ENCODE results near the gene JAM3.
"Not testable (repeated sequence)": the region's sequence is repeated elsewhere in the genome, so short reads cannot be mapped to it uniquely, and the experiment has no call there.

Gene JAM3

DNA sequence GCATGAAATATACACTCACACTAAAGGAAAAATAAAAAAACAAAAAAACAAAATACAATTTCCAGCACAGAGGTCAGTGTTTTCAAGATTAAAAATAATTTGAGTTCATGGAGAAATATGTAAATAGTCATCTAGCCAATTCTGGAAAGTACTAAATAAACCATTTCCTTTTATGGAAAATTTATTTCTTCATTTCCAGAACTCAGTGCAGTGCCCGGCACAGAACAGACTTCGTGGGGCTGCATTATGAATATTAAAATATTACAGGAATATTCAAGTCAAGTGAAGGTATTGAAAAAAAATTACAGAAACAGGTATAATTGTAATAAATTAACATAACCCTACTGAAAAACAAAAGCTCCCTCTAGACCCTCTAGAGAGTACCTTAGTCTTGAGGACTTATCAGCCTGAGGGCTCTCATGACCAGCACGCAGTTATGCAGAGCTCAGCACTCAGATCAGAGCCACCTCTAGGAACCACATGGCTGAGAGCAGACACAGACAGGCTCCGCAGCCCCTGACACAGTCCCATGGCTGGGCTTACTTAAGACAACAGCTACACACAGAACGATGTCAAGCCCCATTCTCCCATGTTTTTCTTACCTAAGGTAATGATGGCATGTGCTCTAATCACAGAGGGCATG is 109.3 kb downstream of the JAM3 start:
- DNase-seq (ENCODE audit: low read depth) = no peak
- TF ChIP-seq, protein P1, sequence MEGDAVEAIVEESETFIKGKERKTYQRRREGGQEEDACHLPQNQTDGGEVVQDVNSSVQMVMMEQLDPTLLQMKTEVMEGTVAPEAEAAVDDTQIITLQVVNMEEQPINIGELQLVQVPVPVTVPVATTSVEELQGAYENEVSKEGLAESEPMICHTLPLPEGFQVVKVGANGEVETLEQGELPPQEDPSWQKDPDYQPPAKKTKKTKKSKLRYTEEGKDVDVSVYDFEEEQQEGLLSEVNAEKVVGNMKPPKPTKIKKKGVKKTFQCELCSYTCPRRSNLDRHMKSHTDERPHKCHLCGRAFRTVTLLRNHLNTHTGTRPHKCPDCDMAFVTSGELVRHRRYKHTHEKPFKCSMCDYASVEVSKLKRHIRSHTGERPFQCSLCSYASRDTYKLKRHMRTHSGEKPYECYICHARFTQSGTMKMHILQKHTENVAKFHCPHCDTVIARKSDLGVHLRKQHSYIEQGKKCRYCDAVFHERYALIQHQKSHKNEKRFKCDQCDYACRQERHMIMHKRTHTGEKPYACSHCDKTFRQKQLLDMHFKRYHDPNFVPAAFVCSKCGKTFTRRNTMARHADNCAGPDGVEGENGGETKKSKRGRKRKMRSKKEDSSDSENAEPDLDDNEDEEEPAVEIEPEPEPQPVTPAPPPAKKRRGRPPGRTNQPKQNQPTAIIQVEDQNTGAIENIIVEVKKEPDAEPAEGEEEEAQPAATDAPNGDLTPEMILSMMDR (IDR thresholded peaks at IDR 0.05; ENCODE audit: low read depth, low read length, missing control alignments) = no peak
- H3K4me3 ChIP-seq (ENCODE audit: low read depth, low read length) = no peak overlapping the region

DNA sequence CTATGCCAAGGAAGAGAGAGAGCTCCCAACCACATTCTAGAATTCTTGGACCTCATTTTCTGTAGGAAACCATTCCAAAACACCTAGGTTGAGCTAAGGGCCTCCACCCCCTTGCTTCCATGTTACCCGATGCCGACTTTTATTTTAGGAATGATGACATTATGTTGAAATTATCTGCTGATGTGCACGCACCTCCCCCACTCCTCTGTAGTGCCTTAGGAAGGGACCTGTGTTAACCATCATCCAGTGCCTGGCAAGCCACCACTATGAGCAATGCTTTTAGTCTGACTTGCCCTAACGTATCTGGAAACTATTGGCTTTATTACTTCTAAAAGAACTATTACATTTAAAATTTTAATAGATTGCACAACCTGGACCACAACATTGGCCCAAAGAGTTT is 112.8 kb downstream of the JAM3 start:
- DNase-seq (ENCODE audit: low read depth) = no peak
- no peak overlapping the region for H3K4me3 ChIP-seq (ENCODE audit: low read depth, low read length)
- TF ChIP-seq, protein P1 (IDR thresholded peaks at IDR 0.05; ENCODE audit: low read depth, low read length, missing control alignments) = no peak

DNA sequence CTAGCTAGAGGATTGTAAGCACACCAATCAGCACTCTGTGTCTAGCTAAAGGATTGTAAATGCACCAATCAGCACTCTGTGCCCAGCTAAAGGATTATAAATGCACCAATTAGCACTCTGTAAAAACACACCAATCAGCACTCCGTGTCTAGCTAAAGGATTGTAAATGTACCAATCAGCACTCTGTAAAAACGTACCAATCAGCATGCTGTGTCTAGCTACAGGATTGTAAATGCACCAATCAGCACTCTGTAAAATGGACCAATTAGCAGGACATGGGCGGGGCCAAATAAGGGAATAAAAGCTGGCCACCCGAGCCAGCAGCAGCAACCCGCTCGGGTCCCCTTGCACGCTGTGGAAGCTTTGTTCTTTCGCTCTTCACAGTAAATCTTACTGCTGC is 119.2 kb downstream of the JAM3 start:
- DNase-seq (ENCODE audit: low read depth); H3K4me3 ChIP-seq (ENCODE audit: low read depth, low read length): not testable (repeated sequence)

DNA sequence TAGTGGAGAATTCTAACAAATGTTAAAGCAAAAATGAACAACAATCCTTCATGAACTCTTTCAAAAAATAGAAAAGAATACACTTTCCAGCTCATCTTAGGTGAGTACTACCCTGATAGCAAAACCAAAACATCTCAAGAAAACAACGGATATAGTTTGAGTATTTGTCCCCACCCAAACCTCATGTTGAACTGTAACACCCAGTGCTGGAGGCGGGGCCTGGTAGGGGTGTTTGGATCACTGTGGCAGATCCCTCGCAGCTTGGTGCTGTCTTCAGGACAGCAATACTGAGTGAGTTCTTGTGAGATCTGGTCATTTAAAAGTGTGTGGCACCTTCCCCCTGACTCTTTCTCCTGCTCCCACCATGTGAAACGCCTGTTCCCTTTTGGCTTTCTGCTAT is 127.9 kb downstream of the JAM3 start:
- DNase-seq (ENCODE audit: low read depth) = no peak
- TF ChIP-seq, protein P1 (IDR thresholded peaks at IDR 0.05; ENCODE audit: low read depth, low read length, missing control alignments) = no peak
- no peak overlapping the region for H3K4me3 ChIP-seq (ENCODE audit: low read depth, low read length)

DNA sequence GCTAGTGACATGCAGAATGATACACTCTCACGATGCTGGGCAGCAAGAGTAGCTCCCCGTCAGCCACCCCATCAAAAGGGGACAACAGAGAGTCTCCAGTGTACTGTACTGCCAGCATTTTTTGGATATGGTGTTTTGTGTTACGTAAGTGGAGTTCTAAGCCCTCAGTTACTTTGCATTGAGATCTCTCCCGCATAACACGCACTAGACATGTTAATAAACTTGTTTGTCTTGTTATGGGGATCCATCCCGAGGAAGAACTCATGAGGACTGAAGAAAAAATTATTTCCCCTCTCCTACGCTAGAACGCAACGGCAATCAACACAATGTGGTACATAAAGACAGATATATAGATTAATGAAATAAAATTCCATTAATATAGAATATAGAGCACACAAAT is 130.7 kb downstream of the JAM3 start:
- no peak for DNase-seq (ENCODE audit: low read depth)
- TF ChIP-seq, protein P1 (IDR thresholded peaks at IDR 0.05; ENCODE audit: low read depth, low read length, missing control alignments) = no peak
- H3K4me3 ChIP-seq (ENCODE audit: low read depth, low read length) = no peak overlapping the region

DNA sequence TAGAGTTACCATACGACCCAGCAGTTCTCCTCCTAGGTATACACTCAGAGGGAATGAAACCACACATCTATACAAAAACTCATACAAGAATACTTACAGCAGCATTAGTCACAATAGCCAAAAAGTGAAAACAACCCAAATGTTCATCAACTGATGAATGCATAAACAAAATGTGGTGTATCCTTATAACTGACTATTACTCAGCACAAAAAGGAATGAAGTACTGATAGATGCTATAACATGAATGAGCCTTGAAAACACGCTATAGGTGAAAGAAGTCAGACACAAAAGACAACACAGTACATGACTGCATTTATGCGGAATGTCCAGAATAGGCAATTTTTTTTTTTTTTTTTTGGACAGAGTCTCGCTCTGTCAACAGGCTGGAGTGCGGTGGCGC is 131.8 kb downstream of the JAM3 start:
- H3K4me3 ChIP-seq (ENCODE audit: low read depth, low read length) = no peak overlapping the region
- TF ChIP-seq, protein P1 (IDR thresholded peaks at IDR 0.05; ENCODE audit: low read depth, low read length, missing control alignments) = no peak

More for the DNA sequence above, 131.8 kb downstream of the JAM3 start:
- DNase-seq (ENCODE audit: low read depth) = no peak
